HG03280 (cell line): ENCODE results near the gene REXO1.
"Not testable (repeated sequence)": the region's sequence is repeated elsewhere in the genome, so short reads cannot be mapped to it uniquely, and the experiment has no call there.

Source experiments
- ATAC-seq: cut with Tn5 transposase; IDR thresholded peaks from one replicate; pipeline ENCODE4 v1.9.1; 2021; ENCODE audit warnings: mild to moderate bottlenecking, moderate library complexity; ENCODE audit not compliant: unreplicated experiment

The REXO1 gene, protein sequence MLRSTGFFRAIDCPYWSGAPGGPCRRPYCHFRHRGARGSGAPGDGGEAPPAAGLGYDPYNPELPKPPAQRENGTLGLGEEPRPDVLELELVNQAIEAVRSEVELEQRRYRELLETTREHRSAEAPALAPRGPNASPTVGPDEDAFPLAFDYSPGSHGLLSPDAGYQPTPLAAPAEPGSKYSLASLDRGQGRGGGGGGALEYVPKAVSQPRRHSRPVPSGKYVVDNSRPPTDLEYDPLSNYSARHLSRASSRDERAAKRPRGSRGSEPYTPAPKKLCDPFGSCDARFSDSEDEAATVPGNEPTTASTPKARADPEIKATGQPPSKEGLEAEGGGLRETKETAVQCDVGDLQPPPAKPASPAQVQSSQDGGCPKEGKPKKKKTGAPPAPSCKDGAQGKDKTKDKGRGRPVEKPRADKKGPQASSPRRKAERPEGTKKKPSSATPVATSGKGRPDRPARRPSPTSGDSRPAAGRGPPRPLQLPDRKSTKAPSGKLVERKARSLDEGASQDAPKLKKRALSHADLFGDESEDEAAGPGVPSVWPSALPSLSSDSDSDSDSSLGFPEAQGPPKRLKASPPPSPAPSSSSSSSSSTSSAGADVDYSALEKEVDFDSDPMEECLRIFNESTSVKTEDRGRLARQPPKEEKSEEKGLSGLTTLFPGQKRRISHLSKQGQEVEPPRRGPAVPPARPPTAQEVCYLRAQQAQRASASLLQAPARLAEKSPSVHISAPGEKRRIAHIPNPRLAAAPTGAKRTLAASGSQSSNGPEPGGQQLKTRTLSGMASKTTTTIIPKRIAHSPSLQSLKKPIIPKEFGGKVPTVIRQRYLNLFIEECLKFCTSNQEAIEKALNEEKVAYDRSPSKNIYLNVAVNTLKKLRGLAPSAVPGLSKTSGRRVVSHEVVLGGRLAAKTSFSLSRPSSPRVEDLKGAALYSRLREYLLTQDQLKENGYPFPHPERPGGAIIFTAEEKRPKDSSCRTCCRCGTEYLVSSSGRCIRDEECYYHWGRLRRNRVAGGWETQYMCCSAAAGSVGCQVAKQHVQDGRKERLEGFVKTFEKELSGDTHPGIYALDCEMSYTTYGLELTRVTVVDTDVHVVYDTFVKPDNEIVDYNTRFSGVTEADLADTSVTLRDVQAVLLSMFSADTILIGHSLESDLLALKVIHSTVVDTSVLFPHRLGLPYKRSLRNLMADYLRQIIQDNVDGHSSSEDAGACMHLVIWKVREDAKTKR

DNA sequence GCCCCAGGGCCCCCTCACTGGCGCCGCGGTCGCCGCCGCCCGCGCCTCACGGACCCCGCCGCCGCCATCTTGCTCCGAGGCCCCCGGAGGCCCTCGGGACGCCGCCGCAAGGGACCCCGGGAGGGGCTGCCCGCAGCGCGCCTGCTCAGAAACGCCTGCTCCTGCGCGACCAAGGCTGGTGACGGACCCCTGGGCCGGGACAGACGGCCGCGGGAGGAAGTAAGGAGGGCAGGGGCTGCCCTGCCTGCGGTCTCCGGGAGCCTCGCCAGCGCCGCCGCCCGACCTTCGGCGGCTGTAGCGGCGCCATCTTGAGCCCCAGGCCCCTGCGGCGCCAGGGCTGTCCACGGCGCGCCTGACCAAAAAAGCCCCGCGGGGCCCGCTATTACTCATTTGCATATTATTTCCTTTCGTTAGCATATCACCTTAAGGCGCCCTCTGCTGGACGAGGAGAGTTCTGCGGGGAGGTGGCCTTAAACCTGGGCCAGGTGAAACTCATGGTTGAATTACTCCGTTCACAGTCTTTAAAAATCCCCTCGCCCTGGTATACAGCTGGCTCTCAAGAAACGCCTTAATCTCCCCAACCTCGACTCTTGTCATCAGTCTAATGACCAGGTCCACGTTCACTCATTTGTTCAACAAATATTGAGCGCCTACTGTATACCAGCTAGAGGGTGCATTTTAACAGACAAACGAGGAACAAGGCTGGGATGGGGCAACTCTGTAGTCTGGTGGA, at the start of gene REXO1:
TSS of gene REXO1 (minus strand) at position 85 of the 733 bp plus-strand sequence. CDS start 125 bp downstream, outside the sequence.
- ATAC-seq = peak; percentile 69

DNA sequence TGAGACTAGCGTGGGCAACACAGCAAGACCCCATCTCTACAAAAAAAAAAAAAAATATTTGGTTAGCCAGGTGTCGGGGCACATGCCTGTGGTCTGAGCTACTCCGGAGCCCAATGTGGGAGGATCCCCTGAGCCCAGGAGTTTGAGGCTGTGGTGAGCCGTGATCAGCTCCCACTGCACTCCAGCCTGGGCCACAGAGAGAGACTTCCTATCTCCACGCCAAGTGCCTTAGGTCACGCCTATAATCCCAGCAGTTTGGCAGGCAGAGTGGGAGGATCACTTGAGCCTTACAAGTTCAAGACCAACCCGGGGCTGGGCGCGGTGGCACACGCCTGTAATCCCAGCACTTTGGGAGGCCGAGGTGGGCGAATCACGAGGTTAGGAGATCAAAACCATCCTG, 48.2 kb upstream of the REXO1 start:
- ATAC-seq = no peak

DNA sequence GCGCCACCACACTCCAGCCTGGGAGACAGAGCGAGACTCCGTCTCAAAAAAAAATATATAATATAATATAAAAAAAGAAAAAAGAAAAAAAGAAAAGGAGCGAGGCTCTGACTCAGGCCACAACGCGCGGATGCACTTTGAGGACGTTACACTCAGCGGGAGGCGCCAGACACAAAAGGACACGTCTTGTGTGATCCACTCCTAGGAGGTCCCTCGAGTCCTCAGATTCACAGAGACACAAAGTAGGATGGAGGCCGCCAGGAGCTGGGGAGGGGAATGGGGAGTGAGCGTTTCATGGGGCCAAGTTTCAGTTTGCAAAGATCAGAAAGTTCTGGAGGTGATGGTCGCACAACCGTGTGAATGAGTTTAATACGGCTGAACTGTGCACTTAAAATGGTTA, 45.5 kb upstream of the REXO1 start:
- no peak for ATAC-seq

DNA sequence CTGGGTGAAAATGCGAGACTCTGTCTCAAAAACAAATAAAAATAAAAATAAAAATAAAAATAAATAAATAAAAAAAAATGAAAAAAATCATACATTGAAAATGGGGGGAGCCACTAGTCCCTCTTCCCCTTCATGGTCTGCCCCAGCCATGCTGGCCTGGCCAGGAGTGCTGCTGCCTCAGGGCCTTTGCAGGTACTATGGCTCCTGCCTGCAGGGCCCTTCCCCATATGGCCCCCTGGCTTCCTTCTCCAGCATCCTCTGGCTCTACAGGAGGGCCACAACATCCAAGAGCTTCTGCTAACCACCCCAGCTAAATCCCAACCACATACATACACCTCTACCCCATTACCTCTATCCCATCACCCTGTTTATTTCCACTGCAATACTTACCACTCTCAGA, 41.6 kb upstream of the REXO1 start:
- ATAC-seq = no peak

DNA sequence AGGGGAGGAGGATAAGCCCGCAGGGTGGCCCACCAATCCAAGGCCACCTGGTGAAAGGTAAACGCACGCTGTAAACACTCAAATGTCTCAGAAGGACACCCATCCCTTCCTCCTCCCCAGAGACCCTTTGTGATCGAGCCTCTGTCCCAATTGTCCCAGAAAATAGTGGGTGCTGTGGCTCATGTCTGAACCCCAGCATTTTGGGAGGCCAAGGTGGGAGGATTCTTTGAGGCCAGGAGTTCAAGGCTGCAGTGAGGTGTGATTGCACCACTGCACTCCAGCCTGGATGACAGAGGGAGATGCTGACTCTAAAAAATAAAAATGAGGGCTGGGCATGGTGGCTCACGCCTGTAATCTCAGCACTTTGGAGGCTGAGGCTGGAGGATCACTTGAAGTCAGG, 40.1 kb upstream of the REXO1 start:
- ATAC-seq = no peak

DNA sequence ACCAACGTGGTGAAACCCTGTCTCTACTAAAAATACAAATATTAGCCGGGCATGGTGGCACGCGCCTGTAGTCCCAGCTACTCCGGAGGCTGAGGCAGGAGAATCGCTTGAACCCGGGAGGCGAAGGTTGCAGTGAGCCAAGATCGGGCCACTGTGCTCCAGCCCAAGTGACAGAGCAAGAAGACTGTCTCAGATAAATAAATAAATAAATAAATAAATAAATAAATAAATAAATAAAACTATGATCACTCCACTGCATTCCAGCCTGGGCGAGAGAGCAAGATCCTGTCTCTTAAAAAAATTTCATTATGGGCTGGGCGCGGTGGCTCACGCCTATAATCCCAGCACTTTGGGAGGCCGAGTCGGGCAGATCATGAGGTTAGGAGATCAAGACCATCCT, 38.1 kb upstream of the REXO1 start:
- ATAC-seq = not testable (repeated sequence)

DNA sequence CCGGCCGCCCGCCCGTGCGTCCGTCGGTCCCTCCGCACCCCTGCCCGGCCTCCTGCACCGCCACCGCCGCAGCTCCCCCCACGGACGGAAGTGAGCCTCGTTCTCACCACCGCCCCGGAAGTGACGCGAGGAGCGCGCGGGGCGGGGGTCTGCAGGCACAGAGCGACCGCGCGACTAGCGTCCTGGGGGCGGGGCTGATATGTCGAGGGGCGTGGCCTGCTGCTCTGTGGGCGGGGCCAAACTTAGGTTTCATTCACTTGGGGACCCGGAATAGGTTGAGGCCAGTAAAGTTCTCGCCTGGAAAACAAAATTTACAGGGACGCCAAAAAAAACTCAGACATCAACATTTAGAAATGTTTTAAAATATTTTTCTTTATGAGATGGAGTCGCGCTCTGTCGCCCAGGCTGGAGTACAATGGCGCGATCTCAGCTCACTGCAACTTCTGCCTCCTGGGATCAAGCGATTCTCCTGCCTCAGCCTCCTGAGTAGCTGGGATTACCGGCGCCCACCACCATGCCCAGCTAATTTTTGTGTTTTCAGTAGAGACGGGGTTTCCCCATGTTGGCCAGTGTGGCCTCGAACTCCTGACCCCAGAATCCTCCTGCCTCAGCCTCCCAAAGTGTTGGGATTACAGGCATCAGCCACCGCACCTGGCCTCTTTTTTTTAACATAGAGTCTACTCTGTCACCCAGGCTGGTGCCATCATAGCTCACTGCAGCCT, 37.3 kb upstream of the REXO1 start, which contains the start of gene ABHD17A:
TSS of gene ABHD17A (minus strand) at position 99 of the 722 bp plus-strand sequence. CDS start 3,930 bp downstream, outside the sequence.
- peak; percentile 93 for ATAC-seq

DNA sequence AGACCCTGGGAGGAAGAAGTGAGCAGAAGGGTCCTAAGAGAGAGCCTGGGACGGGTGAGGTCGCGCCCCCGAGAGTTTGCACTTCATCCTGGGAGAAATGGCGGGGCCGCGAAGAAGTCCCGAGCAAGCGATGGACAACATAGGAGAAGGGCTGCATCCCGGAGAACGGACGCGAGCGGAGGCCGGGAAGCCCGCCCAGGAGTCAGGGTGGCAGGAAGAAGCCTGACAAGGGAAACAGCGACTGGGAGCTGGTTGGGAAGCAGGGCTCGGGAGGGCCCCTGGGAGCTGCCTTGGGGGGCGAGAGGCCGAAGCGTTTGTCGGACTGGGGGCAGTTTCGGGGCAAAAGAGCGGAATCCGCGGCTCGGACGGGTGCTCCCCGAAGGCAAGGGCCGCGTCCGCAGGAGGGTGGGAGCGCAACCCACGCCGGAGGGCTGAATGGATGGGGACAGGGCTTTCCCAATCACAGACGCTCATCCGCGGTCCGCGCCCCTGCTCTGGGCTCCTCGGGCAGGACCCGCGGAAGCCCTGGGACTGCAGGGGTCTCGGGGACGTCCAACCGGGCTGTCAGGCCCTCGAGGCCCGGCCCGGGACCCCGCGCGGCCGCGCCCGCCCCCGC, 36.5 kb upstream of the REXO1 start:
- ATAC-seq = peak; percentile 21

DNA sequence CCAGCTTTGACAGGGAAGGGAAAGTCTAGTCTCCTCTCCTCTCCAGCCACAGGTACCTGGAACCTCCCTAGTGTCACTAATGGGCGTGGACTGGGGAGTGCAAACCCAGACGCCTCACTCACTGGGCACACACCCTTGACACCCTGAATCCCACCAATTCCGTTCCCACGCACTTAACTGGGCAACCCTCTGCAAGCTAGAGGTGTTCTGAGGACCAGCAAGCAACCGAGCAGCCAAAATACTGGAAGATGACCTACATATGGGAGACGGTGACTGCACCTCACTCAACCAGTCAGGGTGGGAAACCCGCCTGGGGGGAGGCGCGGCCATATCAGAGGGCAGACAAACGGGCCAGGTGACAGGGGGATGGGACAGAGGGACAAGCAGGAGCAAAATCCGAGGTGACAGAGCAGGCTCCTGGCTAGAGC, 36.0 kb upstream of the REXO1 start:
- ATAC-seq = no peak

DNA sequence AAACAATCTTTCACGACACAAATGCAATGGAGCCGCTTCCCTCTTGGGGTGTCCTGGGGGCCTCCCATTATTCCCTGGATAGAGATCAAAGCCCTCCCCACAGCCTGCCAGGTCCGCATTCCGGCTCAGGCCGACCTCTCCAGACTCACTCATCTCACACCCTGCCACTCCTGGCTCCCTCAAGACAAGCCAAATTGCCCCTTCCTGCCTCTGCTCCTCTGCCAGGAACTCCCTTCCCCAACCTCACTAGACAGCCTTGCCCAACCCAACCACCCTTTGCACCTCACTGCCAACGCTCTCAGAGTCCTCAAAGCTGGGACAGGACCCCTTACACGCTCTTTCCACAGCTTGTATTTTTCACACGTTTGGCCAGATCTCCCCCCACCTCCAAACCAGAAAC, 35.5 kb upstream of the REXO1 start:
- ATAC-seq = no peak

DNA sequence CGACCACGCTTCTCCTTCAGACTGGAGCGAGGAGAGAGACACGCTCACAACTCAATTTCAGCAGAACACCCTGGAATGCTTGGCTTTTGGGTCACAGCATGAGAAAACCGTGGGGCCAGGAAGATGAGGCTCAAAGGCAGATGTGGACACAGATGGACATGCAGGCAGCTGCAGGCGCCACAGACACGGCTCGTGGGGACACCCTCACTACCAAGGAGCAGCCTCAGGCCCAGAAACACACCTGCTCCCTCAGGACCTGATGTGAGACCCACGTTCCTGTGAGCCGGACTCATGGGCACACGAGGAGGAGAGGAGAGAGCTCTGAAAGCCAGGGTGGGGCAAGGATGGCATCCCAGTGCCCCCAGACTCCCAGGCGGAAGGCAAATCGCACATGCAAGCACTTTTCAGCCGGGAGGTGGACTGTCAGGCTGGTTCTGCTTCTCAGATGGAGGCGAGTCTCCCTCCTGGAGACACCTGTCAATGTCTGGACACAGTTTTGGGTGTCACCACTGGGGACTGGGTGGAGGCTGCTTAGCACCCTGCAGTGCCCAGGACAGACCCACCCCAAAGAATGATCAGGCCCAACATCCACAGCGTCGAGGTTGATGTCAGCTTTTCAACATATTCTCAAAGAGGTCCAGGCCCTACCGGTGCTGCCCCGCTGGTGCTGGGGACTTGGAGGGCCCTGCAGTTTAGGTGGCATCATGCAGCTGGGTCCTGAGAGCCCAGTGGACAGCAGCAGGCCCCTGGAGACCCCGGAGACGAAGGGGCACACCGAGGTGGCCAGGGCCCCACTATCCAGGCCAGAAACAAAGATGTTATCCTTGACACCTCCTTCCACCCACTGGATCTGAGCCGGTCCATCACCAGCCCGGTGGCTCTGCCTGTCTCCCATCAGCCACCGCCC, 34.8 kb upstream of the REXO1 start:
- no peak for ATAC-seq

DNA sequence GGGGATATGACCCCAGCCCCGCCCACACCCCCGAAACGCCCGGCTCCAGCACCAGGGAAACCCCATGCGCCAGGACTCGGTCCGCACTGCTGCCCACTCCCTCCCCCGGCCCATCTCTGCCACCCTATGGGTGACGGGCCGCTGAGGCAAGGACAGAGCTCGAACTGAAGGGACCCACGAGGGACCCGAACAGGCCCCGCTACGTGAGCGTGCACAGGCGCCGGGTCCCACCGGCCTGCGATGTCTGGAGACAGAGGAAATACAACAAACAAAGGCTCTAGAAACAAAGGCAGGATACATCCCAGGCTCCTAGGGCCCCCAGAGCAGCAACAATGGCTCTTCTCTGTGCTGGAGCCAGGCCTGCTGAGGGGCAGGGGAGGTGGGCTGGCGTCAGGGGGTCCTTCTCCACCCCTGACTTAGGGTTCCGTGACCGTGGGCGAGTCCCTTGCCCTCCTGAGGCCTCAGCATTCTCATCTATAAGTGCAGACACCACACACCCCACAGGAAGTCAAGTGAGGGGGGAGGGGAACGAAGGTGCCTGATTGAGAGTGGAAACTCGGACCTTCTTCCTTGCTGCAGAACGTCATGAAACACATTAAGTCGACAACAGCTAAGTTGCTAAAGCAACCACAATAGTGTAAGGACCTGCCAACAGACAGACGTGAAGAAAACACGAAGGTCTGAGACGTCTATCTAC, 34.0 kb upstream of the REXO1 start:
- no peak for ATAC-seq

DNA sequence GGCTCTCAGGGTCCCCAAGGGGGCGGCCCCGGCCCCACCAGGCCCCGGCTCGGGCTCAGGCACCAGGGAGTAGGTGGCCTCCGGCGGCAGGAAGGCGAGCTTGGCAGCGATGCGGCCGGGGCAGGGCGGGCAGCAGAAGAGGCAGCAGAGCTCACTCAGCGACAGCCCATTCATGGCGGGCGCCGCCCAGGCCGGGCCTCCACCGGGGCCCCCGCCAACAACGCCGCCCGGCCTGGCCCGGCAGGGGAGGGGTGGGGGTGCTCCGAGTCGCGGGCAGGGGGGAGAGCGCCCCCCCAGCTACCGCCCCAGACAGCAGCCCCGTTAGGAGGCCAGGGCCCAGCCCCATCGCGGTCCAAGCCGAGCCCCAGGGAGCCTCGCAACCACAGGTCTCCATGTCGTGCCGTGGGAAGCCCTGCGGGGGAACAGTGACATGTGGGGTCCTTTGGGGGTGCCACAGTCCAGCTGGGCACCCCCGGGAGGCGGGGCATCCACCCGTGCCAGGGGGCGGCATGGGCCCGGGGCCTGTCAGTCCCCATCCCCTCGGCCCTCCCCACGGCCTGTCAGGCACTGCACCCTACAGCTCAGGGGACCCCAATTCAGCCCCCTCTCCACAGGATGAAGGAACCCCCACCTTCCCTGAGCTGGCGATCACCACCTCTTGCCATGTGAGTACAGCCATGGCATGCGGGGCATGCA, 33.3 kb upstream of the REXO1 start:
- not testable (repeated sequence) for ATAC-seq

DNA sequence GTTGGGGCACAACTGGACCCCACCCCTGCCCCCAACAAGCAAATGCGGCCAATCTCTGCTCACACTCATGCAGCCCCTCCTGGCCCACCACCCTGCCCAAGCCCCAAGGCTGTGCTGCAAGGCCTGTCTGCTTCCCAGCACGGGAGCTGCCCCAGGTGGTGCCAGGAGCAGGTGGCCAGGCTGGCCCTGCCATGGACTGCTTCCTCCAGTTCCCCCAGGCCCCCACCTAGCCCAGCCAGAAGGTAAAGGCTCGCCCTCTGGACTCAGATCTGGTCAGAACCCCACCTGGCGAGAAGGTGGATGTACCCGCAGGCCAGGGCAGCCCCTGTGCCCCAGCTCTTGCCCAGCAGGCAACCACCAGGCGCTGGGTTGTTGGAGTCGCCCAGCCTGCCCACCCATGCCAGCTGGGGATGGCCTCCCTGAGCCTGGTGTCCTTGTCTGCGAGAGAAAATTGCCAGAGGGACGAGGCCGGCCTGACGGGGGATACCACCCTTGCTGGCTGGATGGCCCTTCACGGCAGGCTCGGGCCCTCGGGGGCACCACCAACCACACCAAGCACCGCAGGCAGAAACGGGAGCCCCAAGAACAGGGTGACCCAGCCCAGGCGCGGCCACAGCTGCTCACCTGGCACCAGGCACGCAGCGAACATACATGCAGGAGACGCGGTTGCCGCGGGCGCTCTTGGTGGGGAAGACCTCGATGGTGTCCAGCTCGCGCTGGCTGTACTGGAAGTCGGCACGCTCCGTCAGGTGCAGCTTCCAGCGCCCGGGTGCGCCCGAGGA, 32.5 kb upstream of the REXO1 start:
- ATAC-seq = no peak

DNA sequence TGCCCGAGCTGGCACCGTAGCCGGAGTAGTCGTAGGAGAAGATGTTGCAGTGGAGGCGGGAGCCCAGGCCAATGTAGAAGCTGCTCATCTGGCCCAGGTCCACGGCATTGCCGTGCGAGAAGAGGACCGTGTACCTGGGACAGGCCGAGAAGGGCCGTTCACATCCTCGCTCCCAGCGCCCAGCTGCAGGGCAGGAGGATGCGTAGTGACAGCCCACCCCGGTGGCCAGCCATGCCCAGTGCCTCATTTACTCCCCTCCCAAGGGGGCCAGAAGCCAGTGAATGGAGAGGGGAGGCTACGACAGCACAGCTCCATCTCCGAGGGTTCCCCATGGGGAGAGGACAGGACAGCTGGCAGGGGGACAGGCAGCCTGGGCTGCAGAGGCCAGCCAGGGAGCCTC, 31.7 kb upstream of the REXO1 start:
- ATAC-seq = not testable (repeated sequence)

DNA sequence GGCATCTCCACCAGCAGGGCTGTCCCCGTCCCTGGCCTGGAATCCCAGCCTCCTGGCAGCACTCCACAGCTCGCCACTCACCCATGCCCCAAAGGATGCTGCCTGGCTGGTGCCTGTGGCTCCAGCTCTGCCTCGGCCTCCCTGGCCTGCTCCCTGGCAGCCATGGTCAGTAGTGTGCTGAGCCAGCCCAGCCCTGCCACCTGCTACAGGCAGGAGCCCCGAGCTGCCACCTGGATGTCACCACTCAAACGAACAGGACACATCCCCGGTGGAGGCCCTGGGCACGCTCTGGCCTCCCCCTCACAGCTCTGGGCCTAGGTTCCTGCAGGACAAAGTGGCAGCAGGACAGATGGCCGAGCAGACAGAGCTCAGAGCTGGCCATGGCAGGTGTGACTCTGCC, 30.3 kb upstream of the REXO1 start:
- ATAC-seq = not testable (repeated sequence)
